Measurements from ENCODE around the gene CRYBA2. TPM values are rescaled to one million over a fixed set of nuclear protein-coding genes. Genes with fewer than 3 reads are reported as not detected.

CRYBA2 gene
- total and polyA plus RNA-seq, 2 experiments from 2014 or later: not detected

GRCh38 chr2:219042157-219042556, 48.9 kb upstream of the CRYBA2 start:
- H3K4me3 ChIP-seq: no peak overlapping the region
- no peak overlapping the region for H3K27ac ChIP-seq (ENCODE audit: low read depth)
- no peaks in the 10 kb centered on the region; the same call in 2 of the 3 replicates for H3K9me3 Mint-ChIP-seq
- H3K79me2 ChIP-seq (replicated peaks; ENCODE audit: insufficient read depth): no peaks in the 10 kb centered on the region
- H3K9me2 ChIP-seq (ENCODE audit: insufficient read depth): no peaks in the 10 kb centered on the region
- peaks cover 6% of the 10 kb centered on the region; the same call in 1 of the 3 replicates for H3K4me1 Mint-ChIP-seq
- no peak for DNase-seq (ENCODE audit: low spot score)
- no peak for TF ChIP-seq STAT1 (IDR thresholded peaks at IDR 0.05; ENCODE audit: unreplicated experiment)
- H3K36me3 Mint-ChIP-seq (ENCODE audit: low read depth): no peaks in the 10 kb centered on the region
- peaks cover 12% of the 10 kb centered on the region for H3K27me3 Mint-ChIP-seq (ENCODE audit: insufficient read depth, low read depth, poor library complexity)
- no peak overlapping the region for H3K27ac Mint-ChIP-seq
- no peak overlapping the region for H2AFZ ChIP-seq
- no peaks in the 10 kb centered on the region; the same call in 1 of the 2 replicates for H3K4me1 ChIP-seq (ENCODE audit: insufficient read depth)
- H3F3A ChIP-seq (replicated peaks; ENCODE audit: low read depth): no peaks in the 10 kb centered on the region
- no peaks in the 10 kb centered on the region for H4K20me1 ChIP-seq (replicated peaks; ENCODE audit: insufficient read depth)
- H3K4me2 ChIP-seq: peak overlapping the region; percentile 75
- H3K36me3 ChIP-seq (ENCODE audit: insufficient read depth): no peaks in the 10 kb centered on the region
- peak overlapping the region; percentile 85; the same call in 1 of the 3 replicates for H3K4me3 Mint-ChIP-seq
- no peak for ATAC-seq
- H3K27me3 ChIP-seq (ENCODE audit: insufficient read depth): no peaks in the 10 kb centered on the region

DNA sequence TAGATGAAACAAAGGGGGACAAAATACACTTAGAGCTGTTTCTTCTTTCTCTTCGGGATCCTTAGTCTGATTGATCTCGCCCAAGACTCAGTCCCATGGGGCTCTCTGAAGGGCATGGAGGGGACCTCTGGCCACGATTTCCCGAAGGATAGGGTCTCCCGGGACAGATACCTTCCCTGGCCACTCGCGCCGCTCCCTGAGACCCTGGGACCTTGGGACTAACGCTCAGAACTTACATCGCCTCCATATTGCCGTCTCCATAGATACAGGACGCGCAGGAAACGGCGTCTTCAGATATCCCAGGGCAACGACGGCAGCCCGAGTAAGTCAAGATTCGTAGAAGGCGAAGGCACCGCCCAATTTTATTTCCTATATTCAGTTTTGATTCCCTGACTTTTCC, 48.0 kb upstream of the CRYBA2 start, which contains the start of gene CFAP65:
Gene CFAP65, minus strand, starts transcription at position 265 of the 400 bp plus-strand sequence. CDS start 2,468 bp downstream, outside the sequence.
- Mint-ChIP-seq H3K27ac (no peak within 1 kb of the TSS), H3K9me3 (no peaks in the 10 kb centered on the region; the same call in 2 of the 3 replicates)
- ATAC-seq: peak; percentile 88

More for the DNA sequence above, 48.0 kb upstream of the CRYBA2 start, which contains the start of gene CFAP65:
- H3K4me2 ChIP-seq: peak within 1 kb of the TSS; percentile 75
- peak within 1 kb of the TSS; percentile 89 for H2AFZ ChIP-seq
- TF ChIP-seq ZNF331 (CRISPR knock-in tag; IDR thresholded peaks at IDR 0.05; ENCODE audit: low read depth) (no peak), CTCF (conservative IDR thresholded peaks at IDR 0.05; ENCODE audit: low read depth in 2 of 2) (no peak), EZH2 (IDR thresholded peaks at IDR 0.05; ENCODE audit: low read depth, unreplicated experiment) (no peak)
- TF ChIP-seq, protein P1, sequence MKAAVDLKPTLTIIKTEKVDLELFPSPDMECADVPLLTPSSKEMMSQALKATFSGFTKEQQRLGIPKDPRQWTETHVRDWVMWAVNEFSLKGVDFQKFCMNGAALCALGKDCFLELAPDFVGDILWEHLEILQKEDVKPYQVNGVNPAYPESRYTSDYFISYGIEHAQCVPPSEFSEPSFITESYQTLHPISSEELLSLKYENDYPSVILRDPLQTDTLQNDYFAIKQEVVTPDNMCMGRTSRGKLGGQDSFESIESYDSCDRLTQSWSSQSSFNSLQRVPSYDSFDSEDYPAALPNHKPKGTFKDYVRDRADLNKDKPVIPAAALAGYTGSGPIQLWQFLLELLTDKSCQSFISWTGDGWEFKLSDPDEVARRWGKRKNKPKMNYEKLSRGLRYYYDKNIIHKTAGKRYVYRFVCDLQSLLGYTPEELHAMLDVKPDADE (IDR thresholded peaks at IDR 0.05): peak; percentile 49; the same call in 1 of the 2 replicates
- H3K4me1 ChIP-seq (ENCODE audit: insufficient read depth): no peaks in the 10 kb centered on the region; the same call in 1 of the 2 replicates
- Mint-ChIP-seq H3K4me1 (peaks cover 6% of the 10 kb centered on the region; the same call in 1 of the 3 replicates), H3K36me3 (ENCODE audit: low read depth) (no peaks in the 10 kb centered on the region), H3K4me3 (peak within 1 kb of the TSS; percentile 85), H3K27me3 (ENCODE audit: insufficient read depth, low read depth, poor library complexity) (peaks cover 9% of the 10 kb centered on the region)
- H3K4me3 ChIP-seq: peak within 1 kb of the TSS; percentile 57
- H4K20me1 ChIP-seq (replicated peaks; ENCODE audit: insufficient read depth): no peaks in the 10 kb centered on the region
- H3K27ac ChIP-seq (ENCODE audit: low read depth): no peak within 1 kb of the TSS
- no peaks in the 10 kb centered on the region for H3K36me3 ChIP-seq (ENCODE audit: insufficient read depth)
- H3K79me2 ChIP-seq (replicated peaks; ENCODE audit: insufficient read depth): no peaks in the 10 kb centered on the region
- no peaks in the 10 kb centered on the region for H3F3A ChIP-seq (replicated peaks; ENCODE audit: low read depth)
- no peaks in the 10 kb centered on the region for H3K9me2 ChIP-seq (ENCODE audit: insufficient read depth)
- peak; percentile 86 for DNase-seq (ENCODE audit: low spot score)
- H3K27me3 ChIP-seq (ENCODE audit: insufficient read depth): no peaks in the 10 kb centered on the region
